Measurements from ENCODE around the gene HOXB6.
A peak's percentile ranks its signal among the peaks of the same experiment; 100 is the strongest.

Gene HOXB6

DNA sequence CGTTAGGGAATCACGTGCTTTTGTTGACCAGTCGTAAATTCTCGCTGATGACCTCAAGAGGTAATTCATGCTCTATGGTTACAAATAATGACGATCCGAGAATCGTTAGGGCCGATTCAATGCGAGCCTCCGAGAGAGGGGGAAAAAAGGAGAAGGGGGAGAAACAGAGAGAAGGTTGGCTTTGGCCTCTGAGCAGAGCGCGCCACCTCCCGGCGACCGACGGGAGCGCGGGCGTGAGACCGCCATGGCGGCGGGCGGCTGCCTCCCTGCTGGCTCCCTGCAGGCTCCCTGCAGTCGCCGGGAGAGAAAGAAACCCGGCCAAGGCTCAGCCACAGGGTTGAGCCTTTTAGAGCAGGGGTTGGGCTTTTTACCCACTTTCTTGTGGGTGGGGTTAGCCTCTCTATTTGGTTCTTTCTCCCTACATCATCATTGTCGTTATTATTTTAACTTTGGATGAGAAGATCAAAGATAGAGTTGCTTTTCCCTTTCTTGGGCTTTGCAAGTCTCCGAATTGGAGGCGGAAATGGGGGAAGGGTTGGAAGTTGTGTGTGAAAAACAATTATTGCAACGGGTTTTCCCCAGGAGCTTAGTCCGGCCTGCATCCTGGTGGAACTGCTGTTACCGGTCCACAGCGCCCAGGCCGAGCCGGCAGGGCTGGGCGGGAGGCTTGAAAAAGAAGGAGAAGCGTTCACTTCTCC lies 10.8 kb downstream of the HOXB6 start:
- DNase-seq = peak; percentile 73

DNA sequence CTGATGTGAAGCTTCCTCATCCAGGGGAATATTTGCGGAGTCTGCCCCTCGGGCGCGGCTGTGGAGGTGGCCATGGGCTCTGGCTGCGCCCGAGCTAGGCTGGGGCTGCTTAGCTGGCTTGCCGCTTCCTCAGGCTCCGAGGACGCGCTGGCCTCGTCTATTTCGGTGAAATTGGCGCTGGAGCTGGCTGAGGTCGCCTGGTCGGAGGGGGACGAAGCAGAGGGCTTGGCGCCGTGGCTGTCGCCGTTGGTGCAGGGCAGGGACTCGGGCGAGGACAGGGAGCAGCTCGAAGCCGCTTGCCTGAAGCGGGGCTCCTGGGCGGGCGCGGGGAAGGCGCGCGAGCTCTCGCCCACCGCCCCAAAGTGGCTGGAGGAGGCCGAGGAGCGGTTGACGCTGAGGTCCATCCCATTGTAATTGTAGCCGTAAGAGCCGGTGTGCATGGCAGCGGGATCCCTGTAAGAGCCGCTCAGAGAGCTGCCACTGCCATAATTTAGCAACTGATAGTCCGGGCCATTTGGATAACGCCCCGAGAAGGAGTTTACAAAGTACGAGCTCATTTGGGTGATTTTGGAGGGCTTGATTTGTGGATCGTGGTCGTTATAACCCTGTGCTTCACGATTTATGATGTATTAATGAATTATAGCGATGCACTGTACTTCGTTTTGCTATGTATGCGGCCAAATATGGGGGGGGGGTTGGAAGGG lies 11.5 kb downstream of the HOXB6 start, which contains the start of gene HOXB5:
TSS of gene HOXB5 (minus strand) at position 654 of the 704 bp plus-strand sequence. CDS start at position 557, 97 bp downstream.
- DNase-seq = no peak

GRCh38 chr17:48592577-48592976 lies 12.2 kb downstream of the HOXB6 start:
- no peak for DNase-seq

DNA sequence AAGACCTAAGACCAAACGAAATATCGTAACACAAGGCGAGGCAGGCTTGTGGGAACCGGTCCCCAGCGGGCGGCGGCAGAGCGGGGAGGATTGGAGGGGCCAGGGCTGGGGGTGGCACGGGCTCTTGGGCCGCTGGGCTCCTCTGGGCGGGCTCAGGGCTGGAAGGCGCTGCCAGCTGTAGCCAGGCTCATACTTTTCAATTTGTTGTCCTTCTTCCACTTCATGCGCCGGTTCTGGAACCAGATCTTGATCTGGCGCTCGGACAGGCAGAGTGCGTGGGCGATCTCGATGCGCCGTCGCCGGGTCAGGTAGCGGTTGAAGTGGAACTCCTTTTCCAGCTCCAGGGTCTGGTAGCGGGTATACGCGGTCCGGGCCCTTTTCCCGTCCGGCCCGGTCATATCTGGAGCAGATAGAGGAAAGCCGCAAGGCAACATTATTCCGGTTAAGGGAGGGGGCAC lies 12.7 kb downstream of the HOXB6 start:
- no peak for DNase-seq

- no peak for DNase-seq
These were observed 13.3 kb downstream of the HOXB6 start for GRCh38 chr17:48591255-48592056.

GRCh38 chr17:48590607-48591161 lies 14.1 kb downstream of the HOXB6 start:
- no peak for DNase-seq

GRCh38 chr17:48589831-48590606 lies 14.8 kb downstream of the HOXB6 start, which contains the start of gene HOXB3:
Gene HOXB3, minus strand, starts transcription at chr17:48590241. Its CDS starts 37,767 bp downstream, at chr17:48552474.
- no peak for DNase-seq

- DNase-seq = no peak
These were observed 15.5 kb downstream of the HOXB6 start for GRCh38 chr17:48589060-48589830.

- DNase-seq = no peak
These were observed 16.3 kb downstream of the HOXB6 start for GRCh38 chr17:48588528-48588927.

GRCh38 chr17:48588074-48588415 lies 16.7 kb downstream of the HOXB6 start:
- DNase-seq = no peak

DNA sequence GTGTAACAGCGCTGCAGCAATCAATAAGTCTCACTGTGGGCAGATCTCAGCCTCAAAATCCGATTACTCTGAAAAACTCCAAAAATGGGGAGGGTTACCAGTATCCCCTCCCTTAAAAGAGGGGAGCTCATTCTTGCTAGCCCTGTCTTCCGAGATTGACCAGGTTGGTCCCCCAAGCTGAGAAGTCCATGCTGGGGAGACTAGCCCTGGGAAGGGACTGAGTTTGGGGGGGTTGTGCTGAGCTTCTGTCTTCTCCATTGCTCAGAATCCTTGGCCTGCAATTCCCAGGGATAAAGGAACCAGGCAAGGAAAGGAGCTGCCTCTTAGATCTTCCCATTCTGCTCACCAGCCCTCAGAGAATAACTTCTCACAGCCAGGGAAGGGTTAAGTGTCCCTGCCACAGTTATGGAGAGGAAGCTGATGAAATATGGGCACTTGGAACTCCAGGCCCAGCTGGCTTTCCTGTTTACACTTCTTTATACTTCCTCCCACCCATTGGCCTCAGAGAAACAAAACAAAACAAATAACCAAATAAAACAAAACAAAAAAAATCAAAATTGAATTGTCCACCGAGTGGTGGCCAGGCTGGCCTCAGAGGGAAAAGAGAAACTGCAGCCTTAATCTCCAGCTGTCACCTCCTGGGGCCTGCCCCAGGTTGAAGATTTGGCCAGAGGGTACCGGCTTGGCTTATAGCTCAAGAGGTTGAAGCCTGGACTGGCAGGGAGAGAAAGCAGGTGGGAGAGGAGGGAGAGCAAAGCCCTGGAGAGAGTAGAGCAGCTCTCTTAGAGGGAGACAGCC lies 17.3 kb downstream of the HOXB6 start:
- no peak for DNase-seq

DNA sequence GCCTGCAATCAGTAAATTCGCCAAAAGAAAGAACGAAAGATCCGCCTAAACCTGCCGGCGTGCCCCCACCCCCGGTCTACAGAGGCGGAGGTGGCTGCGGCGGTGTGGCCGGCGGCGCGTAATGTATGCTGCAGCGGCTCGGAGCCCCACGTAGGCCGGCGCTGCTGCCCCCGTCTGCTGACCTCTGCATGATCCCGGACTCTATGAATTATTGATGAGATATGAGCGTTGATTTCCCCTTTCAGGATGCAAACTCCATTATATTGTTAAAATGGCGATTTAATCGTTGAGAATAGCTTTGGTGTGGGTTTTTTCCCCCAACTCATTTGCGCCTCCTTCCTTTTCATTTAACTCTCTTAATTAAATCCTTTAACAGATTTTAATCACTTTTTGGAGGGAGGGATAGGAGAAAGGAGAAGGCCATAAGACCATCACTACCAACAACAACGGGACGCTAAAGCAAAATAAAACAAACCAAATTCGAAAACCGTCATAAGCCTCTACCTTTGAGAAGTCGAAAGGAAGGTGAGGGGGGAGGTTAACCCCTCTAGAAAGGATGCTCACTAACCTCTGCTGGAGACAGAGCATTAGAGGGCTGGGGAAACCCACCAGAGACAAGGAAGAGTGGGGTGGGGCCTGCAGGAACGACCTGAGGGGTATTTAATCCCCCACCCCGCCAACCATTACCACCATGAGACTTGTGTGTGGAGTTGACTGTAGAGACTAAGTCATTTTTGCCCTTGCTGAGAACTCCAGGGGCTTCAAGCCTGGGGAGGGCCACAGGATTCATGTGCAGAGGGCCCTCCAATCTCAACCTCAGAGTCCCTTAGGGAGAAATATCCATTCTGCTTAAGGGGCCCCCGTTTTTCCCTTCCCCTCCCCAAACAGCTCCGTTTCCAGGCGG lies 18.2 kb downstream of the HOXB6 start:
- no peak for DNase-seq

GRCh38 chr17:48584223-48584741 lies 20.5 kb downstream of the HOXB6 start:
- DNase-seq = no peak

DNA sequence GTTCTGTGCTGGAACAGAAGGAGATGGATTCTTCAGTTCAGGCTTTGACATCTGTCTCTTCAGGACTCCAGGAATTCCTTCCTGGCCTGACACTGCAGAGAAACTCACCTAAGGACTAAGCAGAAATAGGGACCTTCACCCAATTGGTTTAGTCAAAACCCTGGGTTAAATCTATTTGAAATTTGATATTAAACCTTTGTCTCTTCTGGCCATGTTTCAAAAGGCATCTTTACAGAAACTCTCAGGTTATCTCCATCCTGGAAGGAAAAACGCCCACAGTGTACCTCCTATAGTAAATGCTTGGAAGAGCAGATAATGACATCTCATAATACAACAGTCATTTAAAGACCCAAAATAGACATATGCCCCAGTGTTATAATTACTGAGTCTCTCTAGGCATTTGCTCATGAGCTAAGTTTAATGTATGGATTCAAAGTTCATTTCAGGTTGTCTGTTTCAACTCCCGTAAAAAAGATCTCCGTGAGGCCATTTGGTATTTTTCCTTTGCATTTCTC lies 21.0 kb downstream of the HOXB6 start:
- no peak for DNase-seq

DNA sequence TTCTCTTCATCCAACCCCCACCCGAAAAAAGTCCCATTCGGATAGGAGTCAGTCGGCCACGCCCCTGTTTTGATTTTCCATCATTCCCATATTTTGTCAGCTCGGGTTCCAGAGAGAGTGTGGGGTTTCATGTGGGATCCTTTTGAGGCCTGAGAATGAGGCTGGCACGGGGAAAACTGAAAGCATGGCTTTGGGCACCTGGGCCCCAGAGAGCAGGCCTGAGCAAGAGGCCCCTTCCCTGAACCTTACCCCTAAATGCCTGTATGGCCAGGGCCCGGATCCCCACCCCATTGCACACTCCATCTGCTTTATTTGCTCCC lies 22.1 kb downstream of the HOXB6 start:
- no peak for DNase-seq

DNA sequence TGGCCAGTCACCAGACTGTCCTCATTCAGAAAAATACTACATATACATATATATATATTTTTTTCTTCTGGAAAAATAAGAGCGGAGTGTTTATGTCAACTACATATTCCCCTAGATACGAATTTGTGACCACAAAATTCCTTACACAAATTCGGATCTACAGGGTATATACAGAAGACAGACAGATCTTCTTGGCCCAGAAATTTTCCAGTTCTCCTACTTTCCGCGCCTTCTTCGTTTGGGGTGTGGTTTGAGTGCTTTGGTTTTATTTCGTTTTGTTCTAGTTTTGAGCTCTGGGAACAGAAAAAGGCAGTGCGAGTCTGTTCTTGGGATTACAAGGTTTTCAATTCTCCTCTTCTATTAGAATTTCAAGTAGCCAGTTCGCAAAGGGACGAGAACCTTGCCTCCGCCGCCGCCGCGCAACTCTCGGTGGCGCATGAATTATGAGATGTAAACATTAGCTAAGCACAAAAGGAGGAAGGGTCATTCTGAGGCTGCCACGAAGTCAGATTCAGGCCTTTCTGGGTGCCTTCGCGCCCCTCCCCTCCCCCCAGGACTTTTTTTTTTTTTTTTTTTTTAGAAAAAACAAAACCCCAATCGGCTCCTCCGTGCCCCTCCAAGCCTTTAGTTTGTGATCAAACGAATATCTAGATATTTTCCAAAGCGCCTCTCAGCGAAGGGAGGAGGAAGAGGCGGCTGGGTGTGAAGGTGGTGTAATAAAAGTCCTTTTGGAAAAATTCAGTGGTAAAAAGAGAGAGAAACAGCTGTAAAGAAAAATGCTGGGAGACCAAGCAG lies 24.8 kb downstream of the HOXB6 start:
- DNase-seq = no peak

DNA sequence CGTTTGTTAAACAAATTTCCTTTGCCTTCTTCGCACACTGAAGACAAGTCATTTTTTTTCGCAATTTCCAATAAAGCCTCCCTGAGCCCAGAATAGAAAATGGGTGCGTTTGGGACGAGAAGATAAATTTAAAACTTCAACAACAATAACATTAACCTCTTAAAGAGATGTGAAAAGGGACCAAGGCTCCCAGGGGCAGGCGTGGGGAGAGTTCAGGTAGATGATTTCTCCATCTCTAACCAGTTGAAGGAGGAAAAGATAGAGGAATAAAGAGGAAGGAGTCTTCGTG lies 25.4 kb downstream of the HOXB6 start:
- DNase-seq = no peak

GRCh38 chr17:48578616-48579470 lies 25.9 kb downstream of the HOXB6 start:
- no peak for DNase-seq

Data from CD4-positive, alpha-beta T cell treated with Interleukin-15 for 1 hour (primary cell).